Measurements from ENCODE around the gene CCNI.

CCNI gene

DNA sequence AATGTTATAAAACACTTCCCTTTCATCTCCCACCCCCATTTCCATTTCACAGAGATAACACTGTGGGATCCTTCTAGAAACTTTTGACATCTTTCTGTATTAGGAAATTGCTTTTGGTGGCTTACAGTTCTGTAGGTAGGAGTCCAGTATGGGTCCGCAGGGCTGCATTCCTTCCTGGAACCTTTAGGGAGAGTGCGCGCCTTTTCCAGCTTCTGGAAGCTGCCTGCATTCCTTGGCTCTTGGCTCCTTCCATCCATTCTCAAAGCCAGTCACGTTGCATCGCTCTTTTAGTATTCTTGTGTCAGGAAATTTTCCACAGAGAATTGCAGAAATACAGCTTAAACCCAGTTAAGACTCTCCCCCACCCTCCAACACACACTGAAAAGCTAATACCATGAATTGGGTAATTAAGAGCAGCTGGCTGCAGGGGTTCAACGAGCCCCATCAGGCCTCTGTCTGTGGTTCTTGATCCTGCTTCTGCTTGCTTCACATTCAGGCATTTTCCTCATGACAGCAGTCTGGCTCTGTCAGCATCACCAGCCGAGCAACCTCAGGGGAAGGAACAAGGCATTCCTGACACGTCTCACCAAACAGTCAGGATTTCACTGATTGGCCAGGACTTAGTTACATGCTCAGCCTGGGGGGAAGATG lies 77.4 kb downstream of the CCNI start:
- DNase-seq: no peak

DNA sequence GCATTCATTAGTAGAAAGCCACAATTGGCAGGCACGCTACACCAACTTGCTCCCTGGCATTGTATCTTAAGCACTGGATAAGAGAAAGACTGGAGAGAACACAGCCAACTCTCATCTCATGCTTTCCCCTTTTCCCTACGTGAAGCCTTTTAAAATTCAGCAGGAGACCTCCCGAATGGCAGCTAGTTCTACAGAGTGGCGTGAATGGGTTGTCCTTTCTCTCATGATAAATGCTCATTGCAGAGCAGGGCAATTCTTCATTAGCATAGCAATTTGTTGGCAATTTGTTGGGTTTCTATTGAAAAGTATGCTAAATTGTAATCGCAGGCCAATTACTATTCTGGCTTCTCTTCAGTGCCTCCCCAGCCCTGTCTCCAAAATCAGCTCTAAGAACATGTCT lies 78.3 kb downstream of the CCNI start:
- no peak for DNase-seq

All from NCI-H82 (cell line).